A549 (cell line): ENCODE data around the gene TMEM179. TPM values are rescaled to one million over a fixed set of nuclear protein-coding genes. Genes with fewer than 3 reads are reported as not detected.

Experiments used
- ATAC-seq, 2 experiments: fragments of 200-7000 bp in 1 of 2; fragments of >200 bp in 1 of 2; cut with Nextera tagmentation in 1 of 2; cut with Tn5 transposase in 1 of 2; 3 replicates each; pipeline versions ENCODE4 v1.8.0 to v1.9.1; 2018 to 2020; ENCODE audit warnings: mild to moderate bottlenecking in 1 of 2, moderate library complexity in 1 of 2
- CTCF ChIA-PET: fragments of 300-600 bp; sonication (Branson Sonifier 250); formaldehyde crosslinking; extraction: SDS; loops from one replicate; lab custom pipeline; 2021; ENCODE audit warnings: antibody characterized with exemption, inconsistent platforms; lab: Yijun Ruan, JAX
- POLR2A ChIA-PET: fragments of 350-600 bp; formaldehyde crosslinking; extraction: SDS; loops from one replicate; lab custom pipeline; 2021; ENCODE audit warnings: antibody characterized with exemption, inconsistent platforms; lab: Yijun Ruan, JAX
- DNase-seq, 2 experiments: peaks; one replicate each; pipeline versions ENCODE4 v3.0.0 to v3.0.0-alpha.2; 2011 to 2016; ENCODE audit warnings: low read depth in 1 of 2, low spot score in 1 of 2
- FAIRE-seq: peaks from 2 replicates; lab custom pipeline; 2011; peaks lifted over from hg19 to GRCh38; lab: Jason Lieb, UNC
- H3K27ac ChIP-seq, 2 experiments: fragments of >200 bp; sonication (Bioruptor Twin); formaldehyde crosslinking; 3 replicates each; pipeline ENCODE4 v1.5.1; 2016 to 2017
- H3K4me1 ChIP-seq: fragments of >200 bp; sonication (Bioruptor Twin); formaldehyde crosslinking; 3 replicates; pipeline ENCODE4 v1.6.1; 2016
- H3K4me2 ChIP-seq: fragments of >200 bp; sonication (Bioruptor Twin); formaldehyde crosslinking; 3 replicates; pipeline ENCODE4 v1.6.1; 2016
- H3K4me3 ChIP-seq: fragments of >200 bp; sonication (Bioruptor Twin); formaldehyde crosslinking; 3 replicates; pipeline ENCODE4 v1.5.1; 2016
- H3K9me3 ChIP-seq: fragments of >200 bp; sonication (Bioruptor Twin); formaldehyde crosslinking; 3 replicates; pipeline ENCODE4 v1.6.1; 2016
- ATOH8 ChIP-seq: fragments of 250-450 bp; sonication (Bioruptor Pico); IDR thresholded peaks from 2 replicates; pipeline ENCODE4 v1.5.0; 2020; ENCODE audit warnings: low read depth, mild to moderate bottlenecking, moderate library complexity
- CEBPB ChIP-seq, 2 experiments: fragments of >200 bp in 1 of 2; sonication (Bioruptor Twin) in 1 of 2; formaldehyde crosslinking in 1 of 2; IDR thresholded peaks; 2 replicates each; pipeline ENCODE4 v1.6.1; 2012 to 2016
- CTCF ChIP-seq: fragments of >200 bp; sonication (Bioruptor Twin); formaldehyde crosslinking; IDR thresholded peaks from 3 replicates; pipeline ENCODE4 v1.5.1; 2016
- ELK1 ChIP-seq: fragments of 150-350 bp; IDR thresholded peaks from 2 replicates; pipeline ENCODE4 v1.6.1; 2014; ENCODE audit warnings: low read depth, mild to moderate bottlenecking, low read length
- ESRRA ChIP-seq: fragments of 150-350 bp; IDR thresholded peaks from 2 replicates; pipeline ENCODE4 v1.6.1; 2014; ENCODE audit warnings: mild to moderate bottlenecking, low read length, borderline replicate concordance
- FOSB ChIP-seq: fragments of 250-450 bp; sonication (Bioruptor Pico); IDR thresholded peaks from 2 replicates; pipeline ENCODE4 v1.5.0; 2020; ENCODE audit warnings: mild to moderate bottlenecking, moderate library complexity
- FOSL2 ChIP-seq, 2 experiments: fragments of 450-650 bp in 1 of 2; fragments of >200 bp in 1 of 2; sonication (Bioruptor Twin) in 1 of 2; formaldehyde crosslinking; IDR thresholded peaks; 2 replicates each; pipeline versions ENCODE4 v1.5.0 to v1.6.1; 2016 to 2020; ENCODE audit warnings: mild to moderate bottlenecking in 1 of 2, moderate library complexity in 1 of 2
- GATA3 ChIP-seq: IDR thresholded peaks from 2 replicates; pipeline ENCODE4 v1.6.1; 2012; ENCODE audit warnings: borderline replicate concordance
- HOXA7 ChIP-seq: fragments of 250-450 bp; sonication (Bioruptor Pico); IDR thresholded peaks from 2 replicates; pipeline ENCODE4 v1.5.0; 2020; ENCODE audit warnings: mild to moderate bottlenecking, moderate library complexity
- HOXB13 ChIP-seq: fragments of 250-450 bp; sonication (Bioruptor Pico); IDR thresholded peaks from 2 replicates; pipeline ENCODE4 v1.5.0; 2020; ENCODE audit warnings: low read depth, mild to moderate bottlenecking, moderate library complexity
- HOXB5 ChIP-seq: fragments of 250-450 bp; sonication (Bioruptor Pico); IDR thresholded peaks from 2 replicates; pipeline ENCODE4 v1.5.0; 2020; ENCODE audit warnings: mild to moderate bottlenecking, moderate library complexity
- RAD21 ChIP-seq, 2 experiments: fragments of >200 bp in 1 of 2; sonication (Bioruptor Twin) in 1 of 2; formaldehyde crosslinking in 1 of 2; IDR thresholded peaks in 1 of 2; conservative IDR thresholded peaks in 1 of 2; 2 replicates in 1 of 2; 3 replicates in 1 of 2; pipeline ENCODE4 v1.6.1; 2012 to 2018; ENCODE audit warnings: inconsistent platforms in 1 of 2
- REST ChIP-seq: fragments of 200-600 bp; sonication (generic); IDR thresholded peaks from 2 replicates; pipeline ENCODE4 v1.6.1; 2016; ENCODE audit warnings: antibody characterized with exemption, mild to moderate bottlenecking, moderate library complexity
- RFX5 ChIP-seq: fragments of 450-650 bp; IDR thresholded peaks from 2 replicates; pipeline ENCODE4 v1.7.1; 2014; ENCODE audit warnings: antibody characterized with exemption, mild to moderate bottlenecking, moderate library complexity
- ZC3H11A ChIP-seq: fragments of 450-650 bp; IDR thresholded peaks from 2 replicates; pipeline ENCODE4 v1.6.1; 2014; ENCODE audit warnings: antibody characterized with exemption, mild to moderate bottlenecking
- ZFP36 ChIP-seq: fragments of 450-650 bp; IDR thresholded peaks from 2 replicates; pipeline ENCODE4 v1.6.1; 2014; ENCODE audit warnings: borderline replicate concordance; ENCODE audit not compliant: partially characterized antibody
- WGBS: methylation state at CpG from one replicate; pipeline ENCODE4 v1.1.6; 2017; ENCODE audit errors: missing lambda C conversion rate; 5-methylcytosine and 5-hydroxymethylcytosine counted together
- polyA plus RNA-seq, 4 experiments: library from polyadenylated mRNA; depleted of rRNA in 3 of 4; stranded (reverse); fragments of >200 nt; fragmentation: RNase III in 1 of 4; extraction: RNeasy Plus Mini Kit Qiagen cat#74134 plus additional on column Dnase treatment in 1 of 4; gene quantifications; 2 replicates in 3 of 4; 3 replicates in 1 of 4; pipeline ENCODE4 v1.2.3, GENCODE V29; 2011 to 2017

The TMEM179 gene
- polyA plus RNA-seq, 2 of the 4 experiments (the other 2 are of a cell fraction) = 0.63 TPM; not detected in 1

- Histone ChIP-seq H3K9me3 (no peaks in the 10 kb centered on the region), H3K4me2 (no peak overlapping the region), H3K4me1 (peaks cover 9% of the 10 kb centered on the region; the same call in 2 of the 3 replicates), H3K27ac (no peak overlapping the region), H3K4me3 (no peak overlapping the region)
- DNase-seq (no peak), FAIRE-seq (no peak), ATAC-seq (no peak)
- ChIA-PET POLR2A (no interaction called here), CTCF (interaction anchor here (0.6 to 12.1 kb wide), 9 partner anchors 8 to 482 kb away, joined by 3 to 112 read pairs (median 4); no protein-coding TSS in a partner anchor)
- WGBS = 59% methylated on average over 15 of the region's 21 CpGs
- TF ChIP-seq GATA3 (no peak), ATOH8 (no peak), RAD21 (conservative IDR thresholded peaks at IDR 0.05 in 1 of 2, IDR thresholded peaks at IDR 0.05 in 1 of 2) (no peak), FOSB (no peak), ESRRA (no peak), ZFP36 (no peak), CTCF (no peak), HOXA7 (CRISPR knock-in tag) (no peak), ZC3H11A (no peak), HOXB5 (no peak), CEBPB (IDR thresholded peaks at IDR 0.05) (no peak)
Measured at GRCh38 chr14:104559804-104560585, 44.6 kb downstream of the TMEM179 start.

- DNase-seq (no peak), FAIRE-seq (no peak), ATAC-seq (no peak)
- TF ChIP-seq ELK1 (no peak), HOXB13 (CRISPR knock-in tag) (no peak), FOSL2 (IDR thresholded peaks at IDR 0.05) (no peak), FOSL2 (CRISPR knock-in tag; IDR thresholded peaks at IDR 0.05) (no peak), RFX5 (no peak), REST (no peak)
- no peak overlapping the region for H3K4me2 ChIP-seq
- no peaks in the 10 kb centered on the region for H3K9me3 ChIP-seq
- POLR2A ChIA-PET = no interaction called here
- no peak overlapping the region for H3K4me3 ChIP-seq
- WGBS = 40% methylated on average over 15 of the region's 15 CpGs
- H3K27ac ChIP-seq = no peak overlapping the region
- peaks cover 6% of the 10 kb centered on the region; the same call in 2 of the 3 replicates for H3K4me1 ChIP-seq
- CTCF ChIA-PET = interaction anchor here (1.0 to 12.1 kb wide), 7 partner anchors 9 to 481 kb away, joined by 3 to 112 read pairs (median 3); no protein-coding TSS in a partner anchor
Measured at GRCh38 chr14:104559028-104559803, 45.4 kb downstream of the TMEM179 start.
